Panc1 (cell line): Measurements from ENCODE around the gene ZNF25. TPM values are rescaled to one million over a fixed set of nuclear protein-coding genes. Genes with fewer than 3 reads are reported as not detected.

ENCODE experiments used
- ATAC-seq: fragments of 200-7000 bp; cut with Tn5 transposase; 2 replicates; pipeline ENCODE4 v1.9.1; 2020; ENCODE audit warnings: mild to moderate bottlenecking, moderate library complexity
- BruUV-seq: library from RNA; stranded (reverse); fragments of 400-500 nt; replicated peaks from 2 replicates; lab custom pipeline; 2021; lab: Mats Ljungman, UMichigan
- CTCF ChIA-PET: fragments of 300-600 bp; sonication (Branson Sonifier 250); formaldehyde crosslinking; loops from one replicate; lab custom pipeline; 2022; ENCODE audit warnings: antibody characterized with exemption; lab: Charles Lee
- POLR2A ChIA-PET: fragments of 300-600 bp; sonication (Branson Sonifier 250); formaldehyde crosslinking; loops from one replicate; lab custom pipeline; 2022; ENCODE audit warnings: antibody characterized with exemption; lab: Charles Lee
- DNase-seq: peaks from one replicate; pipeline ENCODE4 v3.0.0-alpha.2; 2010; ENCODE audit warnings: low read depth, low spot score
- H3K27ac ChIP-seq: 2 replicates; pipeline ENCODE4 v1.5.1; 2011; ENCODE audit warnings: mild to moderate bottlenecking, low read length, inconsistent platforms
- H3K27me3 ChIP-seq: fragments of 200-500 bp; sonication (Bioruptor generic); 2 replicates; pipeline ENCODE4 v1.6.0; 2014; ENCODE audit warnings: low read length, inconsistent platforms; ENCODE audit not compliant: control insufficient read depth, insufficient read depth
- H3K36me3 ChIP-seq: fragments of 200-500 bp; sonication (Bioruptor generic); 2 replicates; pipeline ENCODE4 v1.5.1; 2014; ENCODE audit warnings: inconsistent platforms, mild to moderate bottlenecking, low read length, moderate library complexity; ENCODE audit not compliant: control insufficient read depth, insufficient read depth
- H3K4me1 ChIP-seq: 2 replicates; pipeline ENCODE4 v1.5.1; 2011; ENCODE audit warnings: inconsistent platforms, mild to moderate bottlenecking, low read length, moderate library complexity; ENCODE audit not compliant: control insufficient read depth, insufficient read depth
- H3K4me3 ChIP-seq, 2 experiments: 2 replicates each; pipeline ENCODE4 v1.5.1; 2011 to 2012; ENCODE audit warnings: low read depth in 2 of 2, low read length in 2 of 2, mild to moderate bottlenecking in 2 of 2, inconsistent platforms in 1 of 2, moderate library complexity in 1 of 2
- H3K9me3 ChIP-seq: fragments of 200-500 bp; sonication (Bioruptor generic); 2 replicates; pipeline ENCODE4 v1.5.1; 2014; ENCODE audit warnings: low read depth, mild to moderate bottlenecking, inconsistent platforms, low read length, moderate library complexity; ENCODE audit not compliant: control insufficient read depth, insufficient read depth
- CTCF ChIP-seq: fragments of 450-650 bp; IDR thresholded peaks from 2 replicates; pipeline ENCODE4 v1.5.1; 2017; ENCODE audit warnings: mild to moderate bottlenecking
- POLR2AphosphoS5 ChIP-seq: IDR thresholded peaks from 2 replicates; pipeline ENCODE4 v1.6.1; 2012; ENCODE audit warnings: mild to moderate bottlenecking, low read depth, low read length, moderate library complexity
- REST ChIP-seq, 2 experiments: IDR thresholded peaks; 2 replicates each; pipeline ENCODE4 v1.6.1; 2011 to 2012; ENCODE audit warnings: low read depth in 2 of 2, control low read depth in 1 of 2, low read length in 1 of 2, mild to moderate bottlenecking in 1 of 2, moderate library complexity in 1 of 2; ENCODE audit not compliant: insufficient read depth in 1 of 2
- SIN3A ChIP-seq: IDR thresholded peaks from 2 replicates; pipeline ENCODE4 v1.6.1; 2012; ENCODE audit warnings: low read depth, mild to moderate bottlenecking, low read length, moderate library complexity, borderline replicate concordance; ENCODE audit not compliant: insufficient read depth
- TCF7L2 ChIP-seq: IDR thresholded peaks from 2 replicates; pipeline ENCODE4 v1.6.1; 2011; ENCODE audit warnings: mild to moderate bottlenecking, low read depth, low read length, inconsistent platforms
- in situ Hi-C: cut with HindIII; loops from 2 replicates; pipeline ENCODE4 v1.10.0; 2016; ENCODE audit warnings: low sequenced_read_pairs, low pct_unique_long_range_greater_than_20kb
- intact Hi-C: fragments of 100-400 bp; cut with micrococcal nuclease; formaldehyde crosslinking; loops from one replicate; pipeline ENCODE4 v1.10.0; 2022; ENCODE audit not compliant: unreplicated experiment
- total RNA-seq: library from RNA; stranded (reverse); gene quantifications from one replicate; pipeline ENCODE4 v1.2.1, GENCODE V29; 2021; ENCODE audit not compliant: unreplicated experiment

The ZNF25 gene
- total RNA-seq, 1 experiment from 2014 or later = 2.9 TPM

GRCh38 chr10:37960591-37961137 lies 15.8 kb downstream of the ZNF25 start:
- Histone ChIP-seq H3K36me3 (no peaks in the 10 kb centered on the region), H3K27ac (no peak overlapping the region), H3K4me1 (no peaks in the 10 kb centered on the region), H3K9me3 (no peaks in the 10 kb centered on the region), H3K4me3 (no peak overlapping the region), H3K27me3 (no peaks in the 10 kb centered on the region)
- ChIA-PET CTCF (interaction anchor here (0.6 kb wide), 1 partner anchor 24 kb away, joined by 7 read pairs; no protein-coding TSS in a partner anchor), POLR2A (interaction anchor here (0.7 kb wide), 1 partner anchor 983 kb away, joined by 3 read pairs; no protein-coding TSS in a partner anchor)
- ATAC-seq (no peak), DNase-seq (no peak)
- no peak for TF ChIP-seq POLR2AphosphoS5
- no peak for TF ChIP-seq SIN3A
- TF ChIP-seq TCF7L2 = no peak
- TF ChIP-seq CTCF = no peak
- TF ChIP-seq REST (IDR thresholded peaks at IDR 0.05; ENCODE audit: insufficient read depth in 1 of 2, low read depth in 2 of 2, low read length in 1 of 2) = no peak
- in situ Hi-C loops = no loop called here
- BruUV-seq = no TSS peak
- intact Hi-C loops = no loop called here

GRCh38 chr10:37957841-37958240 lies 18.6 kb downstream of the ZNF25 start:
- BruUV-seq = no TSS peak
- in situ Hi-C loops (no loop called here), intact Hi-C loops (no loop called here)
- TF ChIP-seq REST (IDR thresholded peaks at IDR 0.05; ENCODE audit: insufficient read depth in 1 of 2, low read depth in 2 of 2, low read length in 1 of 2) (no peak), TCF7L2 (no peak)
- Histone ChIP-seq H3K9me3 (no peaks in the 10 kb centered on the region), H3K27me3 (no peaks in the 10 kb centered on the region), H3K36me3 (no peaks in the 10 kb centered on the region), H3K4me1 (no peaks in the 10 kb centered on the region), H3K4me3 (no peak overlapping the region), H3K27ac (no peak overlapping the region)
- POLR2A ChIA-PET = no interaction called here
- ATAC-seq (no peak), DNase-seq (no peak)
- CTCF ChIA-PET = interaction anchor here (0.8 kb wide), 1 partner anchor 15 kb away, joined by 3 read pairs; no protein-coding TSS in a partner anchor
